Kidney epithelial cell (primary cell): ENCODE results near the gene SLC9A6. TPM values are rescaled to one million over a fixed set of nuclear protein-coding genes. Genes with fewer than 3 reads are reported as not detected.

Experiments used
- DNase-seq: peaks from one replicate; pipeline ENCODE4 v3.0.0-alpha.2; 2010; ENCODE audit warnings: low read depth
- H3K27me3 ChIP-seq: 2 replicates; pipeline ENCODE4 v1.6.0; 2011; ENCODE audit warnings: low read length; ENCODE audit not compliant: control insufficient read depth, insufficient read depth
- H3K36me3 ChIP-seq: 2 replicates; pipeline ENCODE4 v1.5.1; 2011; ENCODE audit warnings: low read length; ENCODE audit not compliant: control insufficient read depth, insufficient read depth
- H3K4me3 ChIP-seq: 2 replicates; pipeline ENCODE4 v1.5.1; 2011; ENCODE audit warnings: low read depth, mild to moderate bottlenecking, control low read depth, low read length
- total RNA-seq: library from RNA; depleted of rRNA; stranded (reverse); fragments of >200 nt; gene quantifications from 2 replicates; pipeline ENCODE4 v1.2.3, GENCODE V29; 2015
- TF ChIP-seq, protein P1 (sequence below): IDR thresholded peaks from 2 replicates; pipeline ENCODE4 v1.5.1; 2011; ENCODE audit warnings: mild to moderate bottlenecking, moderate library complexity, low read length, control low read depth, inconsistent platforms; ENCODE audit not compliant: insufficient read depth, poor library complexity, severe bottlenecking

Gene SLC9A6
- total RNA-seq, 1 donor from 2014 or later = 19.6 TPM

GRCh38 chrX:136055651-136056221, 70.5 kb downstream of the SLC9A6 start:
- no peak for DNase-seq
- H3K36me3 ChIP-seq = no peaks in the 10 kb centered on the region
- TF ChIP-seq, protein P1, sequence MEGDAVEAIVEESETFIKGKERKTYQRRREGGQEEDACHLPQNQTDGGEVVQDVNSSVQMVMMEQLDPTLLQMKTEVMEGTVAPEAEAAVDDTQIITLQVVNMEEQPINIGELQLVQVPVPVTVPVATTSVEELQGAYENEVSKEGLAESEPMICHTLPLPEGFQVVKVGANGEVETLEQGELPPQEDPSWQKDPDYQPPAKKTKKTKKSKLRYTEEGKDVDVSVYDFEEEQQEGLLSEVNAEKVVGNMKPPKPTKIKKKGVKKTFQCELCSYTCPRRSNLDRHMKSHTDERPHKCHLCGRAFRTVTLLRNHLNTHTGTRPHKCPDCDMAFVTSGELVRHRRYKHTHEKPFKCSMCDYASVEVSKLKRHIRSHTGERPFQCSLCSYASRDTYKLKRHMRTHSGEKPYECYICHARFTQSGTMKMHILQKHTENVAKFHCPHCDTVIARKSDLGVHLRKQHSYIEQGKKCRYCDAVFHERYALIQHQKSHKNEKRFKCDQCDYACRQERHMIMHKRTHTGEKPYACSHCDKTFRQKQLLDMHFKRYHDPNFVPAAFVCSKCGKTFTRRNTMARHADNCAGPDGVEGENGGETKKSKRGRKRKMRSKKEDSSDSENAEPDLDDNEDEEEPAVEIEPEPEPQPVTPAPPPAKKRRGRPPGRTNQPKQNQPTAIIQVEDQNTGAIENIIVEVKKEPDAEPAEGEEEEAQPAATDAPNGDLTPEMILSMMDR = no peak
- no peak overlapping the region for H3K4me3 ChIP-seq
- H3K27me3 ChIP-seq = no peaks in the 10 kb centered on the region

- TF ChIP-seq, protein P1 = no peak
- no peak overlapping the region for H3K4me3 ChIP-seq
- DNase-seq = no peak
- no peaks in the 10 kb centered on the region for H3K36me3 ChIP-seq
- H3K27me3 ChIP-seq = no peaks in the 10 kb centered on the region
Observed at GRCh38 chrX:136057567-136057966, 72.3 kb downstream of the SLC9A6 start.

DNA sequence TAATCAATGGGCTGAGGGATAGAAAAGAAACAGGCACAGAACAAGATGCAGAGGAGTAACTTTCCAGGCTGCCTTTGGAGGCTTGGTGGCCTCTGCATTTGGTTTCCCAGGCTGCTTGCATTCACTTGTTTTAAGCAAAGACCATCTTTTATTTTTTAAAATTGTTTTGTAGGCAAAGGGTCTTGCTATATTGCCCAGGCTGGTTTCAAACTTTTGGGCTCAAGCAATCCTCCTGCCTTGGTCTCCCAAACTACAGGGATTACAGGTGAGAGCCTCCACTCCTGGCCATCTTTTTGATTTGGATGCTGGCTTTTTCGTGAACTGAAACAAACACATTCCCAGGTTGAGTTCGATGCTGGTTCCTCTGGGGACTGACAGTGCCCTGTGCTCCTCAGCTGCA, 74.1 kb downstream of the SLC9A6 start:
- no peak for DNase-seq
- H3K36me3 ChIP-seq = no peaks in the 10 kb centered on the region
- H3K27me3 ChIP-seq = no peaks in the 10 kb centered on the region
- TF ChIP-seq, protein P1 = no peak
- no peak overlapping the region for H3K4me3 ChIP-seq

- TF ChIP-seq, protein P1 = no peak
- H3K4me3 ChIP-seq = no peak overlapping the region
- no peak for DNase-seq
- no peaks in the 10 kb centered on the region for H3K36me3 ChIP-seq
- no peaks in the 10 kb centered on the region for H3K27me3 ChIP-seq
Observed at GRCh38 chrX:136061286-136061685, 76.1 kb downstream of the SLC9A6 start.

GRCh38 chrX:136061696-136062095, 76.5 kb downstream of the SLC9A6 start:
- H3K4me3 ChIP-seq = no peak overlapping the region
- H3K27me3 ChIP-seq = no peaks in the 10 kb centered on the region
- TF ChIP-seq, protein P1 = no peak

More at GRCh38 chrX:136061696-136062095, 76.5 kb downstream of the SLC9A6 start:
- no peak for DNase-seq
- H3K36me3 ChIP-seq = no peaks in the 10 kb centered on the region
